ENCODE results near the gene GPR137B. TPM values are rescaled to one million over a fixed set of nuclear protein-coding genes. Genes with fewer than 3 reads are reported as not detected.

The GPR137B gene
- total and polyA plus RNA-seq, 8 donors, result 9.3 to 37.4 (median 12.7) TPM

DNA sequence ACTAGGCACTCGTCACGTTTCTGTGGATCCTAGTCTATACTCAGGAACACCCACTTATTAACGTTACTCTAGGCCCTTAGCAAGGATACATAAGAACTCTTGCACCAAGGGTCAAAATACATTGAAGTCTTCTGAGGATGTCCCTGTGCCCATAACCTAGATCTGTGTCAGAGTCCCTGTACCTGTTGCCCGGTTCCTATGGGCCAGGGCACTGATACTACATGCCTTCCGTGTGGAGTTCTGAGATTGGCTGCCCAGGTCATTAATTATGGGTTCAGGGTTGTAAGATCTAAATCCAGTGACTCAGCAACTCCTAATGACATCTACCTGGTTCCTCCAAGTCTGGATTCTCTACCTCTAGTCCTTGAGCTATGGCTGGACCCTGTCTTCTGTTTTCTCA is 69.5 kb downstream of the GPR137B start:
- Histone ChIP-seq H3K9me3 (no peaks in the 10 kb centered on the region), H3K27me3 (no peaks in the 10 kb centered on the region), H3K4me3 (no peak overlapping the region), H3K36me3 (peaks cover 0 to 10% of the 10 kb centered on the region in 2 donors), H3K4me1 (peaks cover 0 to 4% of the 10 kb centered on the region in 2 donors), H3K27ac (no peak overlapping the region)
- TF ChIP-seq, protein P1, sequence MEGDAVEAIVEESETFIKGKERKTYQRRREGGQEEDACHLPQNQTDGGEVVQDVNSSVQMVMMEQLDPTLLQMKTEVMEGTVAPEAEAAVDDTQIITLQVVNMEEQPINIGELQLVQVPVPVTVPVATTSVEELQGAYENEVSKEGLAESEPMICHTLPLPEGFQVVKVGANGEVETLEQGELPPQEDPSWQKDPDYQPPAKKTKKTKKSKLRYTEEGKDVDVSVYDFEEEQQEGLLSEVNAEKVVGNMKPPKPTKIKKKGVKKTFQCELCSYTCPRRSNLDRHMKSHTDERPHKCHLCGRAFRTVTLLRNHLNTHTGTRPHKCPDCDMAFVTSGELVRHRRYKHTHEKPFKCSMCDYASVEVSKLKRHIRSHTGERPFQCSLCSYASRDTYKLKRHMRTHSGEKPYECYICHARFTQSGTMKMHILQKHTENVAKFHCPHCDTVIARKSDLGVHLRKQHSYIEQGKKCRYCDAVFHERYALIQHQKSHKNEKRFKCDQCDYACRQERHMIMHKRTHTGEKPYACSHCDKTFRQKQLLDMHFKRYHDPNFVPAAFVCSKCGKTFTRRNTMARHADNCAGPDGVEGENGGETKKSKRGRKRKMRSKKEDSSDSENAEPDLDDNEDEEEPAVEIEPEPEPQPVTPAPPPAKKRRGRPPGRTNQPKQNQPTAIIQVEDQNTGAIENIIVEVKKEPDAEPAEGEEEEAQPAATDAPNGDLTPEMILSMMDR (IDR thresholded peaks at IDR 0.05), result no peak
- DNase-seq (no peak), ATAC-seq (no peak)
- intact Hi-C loops (cut with DNase I), result no loop called here

DNA sequence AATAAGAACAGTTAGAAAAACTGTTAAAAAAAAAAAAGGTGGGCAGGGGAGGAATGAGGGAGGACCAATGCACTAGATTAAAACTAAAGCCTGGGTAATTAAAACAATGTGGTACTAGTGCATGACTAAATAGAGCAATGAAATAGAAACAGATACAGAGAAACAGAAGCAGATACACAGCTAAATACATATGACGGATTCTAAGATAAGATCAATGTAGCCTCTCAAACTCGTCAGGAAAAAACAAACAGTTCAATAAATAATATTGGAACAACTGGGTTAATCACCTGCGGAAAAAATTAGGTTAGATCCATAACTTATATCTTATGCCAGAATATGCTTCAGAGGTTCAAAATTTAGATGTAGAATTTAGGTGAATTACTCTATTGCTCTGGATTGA is 71.2 kb downstream of the GPR137B start:
- no peak for ATAC-seq
- peaks cover 0 to 3% of the 10 kb centered on the region in 2 donors for H3K36me3 ChIP-seq
- no peak overlapping the region for H3K27ac ChIP-seq
- intact Hi-C loops (cut with DNase I), result no loop called here
- TF ChIP-seq, protein P1 (IDR thresholded peaks at IDR 0.05), result no peak
- H3K27me3 ChIP-seq, result no peaks in the 10 kb centered on the region
- DNase-seq, result no peak
- H3K4me1 ChIP-seq, result no peaks in the 10 kb centered on the region
- H3K4me3 ChIP-seq, result no peak overlapping the region
- H3K9me3 ChIP-seq, result no peaks in the 10 kb centered on the region

DNA sequence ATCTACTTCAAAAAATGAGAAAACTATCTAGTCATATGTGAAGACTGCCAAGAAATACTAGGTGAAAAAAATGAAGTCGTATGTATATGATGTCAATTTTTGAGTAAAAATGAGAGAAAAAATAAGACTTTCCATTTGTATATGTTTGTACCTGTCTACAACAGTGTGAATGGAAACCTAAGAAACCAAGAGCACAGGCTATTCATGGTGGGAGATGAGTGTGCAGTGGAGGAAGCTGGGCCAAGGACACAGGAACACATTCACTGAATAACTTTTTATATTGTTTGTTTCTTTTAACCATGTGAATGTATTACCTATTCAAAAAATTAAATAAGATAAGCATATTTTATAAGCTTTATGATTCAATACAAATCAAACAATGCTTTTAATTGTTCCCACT is 72.4 kb downstream of the GPR137B start:
- Histone ChIP-seq H3K27me3 (no peaks in the 10 kb centered on the region), H3K27ac (no peak overlapping the region), H3K4me3 (no peak overlapping the region), H3K9me3 (no peaks in the 10 kb centered on the region), H3K4me1 (no peaks in the 10 kb centered on the region), H3K36me3 (peaks cover 0 to 6% of the 10 kb centered on the region in 2 donors)
- ATAC-seq (no peak), DNase-seq (no peak)
- TF ChIP-seq, protein P1 (IDR thresholded peaks at IDR 0.05), result no peak
- intact Hi-C loops (cut with DNase I), result no loop called here

DNA sequence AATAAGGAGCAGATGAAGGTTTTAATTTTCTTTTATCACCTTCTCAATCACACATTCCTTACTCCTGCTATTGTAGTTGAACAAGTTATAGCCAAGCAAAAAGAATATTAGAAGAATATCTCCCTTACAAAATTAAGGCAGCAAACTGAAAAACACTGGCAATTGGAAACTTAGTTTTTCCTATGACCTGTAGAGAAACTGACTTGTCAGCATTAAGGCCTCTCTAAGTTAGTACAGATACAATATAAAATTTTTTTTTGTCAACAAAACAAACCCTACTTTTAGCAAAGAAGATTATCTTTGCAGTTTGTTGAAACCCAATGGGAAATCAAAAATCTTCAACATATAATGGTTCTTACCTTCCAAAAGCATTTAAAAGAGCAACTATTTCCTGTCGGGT is 78.1 kb downstream of the GPR137B start:
- TF ChIP-seq, protein P1 (IDR thresholded peaks at IDR 0.05), result no peak
- Histone ChIP-seq H3K4me1 (no peaks in the 10 kb centered on the region), H3K27ac (no peak overlapping the region), H3K4me3 (no peak overlapping the region), H3K36me3 (peaks cover 0 to 9% of the 10 kb centered on the region in 2 donors), H3K27me3 (no peaks in the 10 kb centered on the region), H3K9me3 (no peaks in the 10 kb centered on the region)
- DNase-seq, result no peak
- intact Hi-C loops (cut with DNase I), result no loop called here
- no peak for ATAC-seq

DNA sequence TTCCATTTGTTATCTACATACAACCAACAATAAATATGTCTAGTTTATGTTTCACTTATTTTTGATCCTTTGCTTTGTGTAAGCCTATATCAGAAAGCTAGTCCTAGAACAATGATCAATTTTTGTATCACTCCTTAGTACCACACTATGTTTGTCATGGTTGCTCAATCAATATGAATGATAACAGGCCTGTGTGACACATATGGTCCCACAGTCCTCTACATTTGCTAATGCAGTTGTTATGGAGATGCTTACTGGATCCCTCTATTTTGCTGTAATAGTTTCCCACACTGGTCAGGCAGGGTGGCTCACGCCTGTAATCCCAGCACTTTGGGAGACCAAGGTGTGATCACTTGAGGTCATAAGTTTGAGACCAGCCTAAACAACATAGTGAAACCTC is 80.3 kb downstream of the GPR137B start:
- TF ChIP-seq, protein P1 (IDR thresholded peaks at IDR 0.05), result no peak
- DNase-seq, result no peak
- H3K27me3 ChIP-seq, result no peaks in the 10 kb centered on the region
- intact Hi-C loops (cut with DNase I), result no loop called here
- H3K4me3 ChIP-seq, result no peak overlapping the region
- H3K4me1 ChIP-seq, result no peaks in the 10 kb centered on the region
- H3K27ac ChIP-seq, result no peak overlapping the region
- H3K36me3 ChIP-seq, result peaks cover 0 to 14% of the 10 kb centered on the region in 2 donors
- ATAC-seq, result no peak
- H3K9me3 ChIP-seq, result no peaks in the 10 kb centered on the region

All from left lung (tissue), 10 donors.